ENCODE data around the gene GPC1.

- TF ChIP-seq CTCF (conservative IDR thresholded peaks at IDR 0.05; ENCODE audit: low read depth in 2 of 2), result no peak
- TF ChIP-seq POLR2AphosphoS5 (IDR thresholded peaks at IDR 0.05; ENCODE audit: low read depth), result no peak
- TF ChIP-seq EZH2 (IDR thresholded peaks at IDR 0.05; ENCODE audit: low read depth, unreplicated experiment), result no peak
- TF ChIP-seq, protein P1, sequence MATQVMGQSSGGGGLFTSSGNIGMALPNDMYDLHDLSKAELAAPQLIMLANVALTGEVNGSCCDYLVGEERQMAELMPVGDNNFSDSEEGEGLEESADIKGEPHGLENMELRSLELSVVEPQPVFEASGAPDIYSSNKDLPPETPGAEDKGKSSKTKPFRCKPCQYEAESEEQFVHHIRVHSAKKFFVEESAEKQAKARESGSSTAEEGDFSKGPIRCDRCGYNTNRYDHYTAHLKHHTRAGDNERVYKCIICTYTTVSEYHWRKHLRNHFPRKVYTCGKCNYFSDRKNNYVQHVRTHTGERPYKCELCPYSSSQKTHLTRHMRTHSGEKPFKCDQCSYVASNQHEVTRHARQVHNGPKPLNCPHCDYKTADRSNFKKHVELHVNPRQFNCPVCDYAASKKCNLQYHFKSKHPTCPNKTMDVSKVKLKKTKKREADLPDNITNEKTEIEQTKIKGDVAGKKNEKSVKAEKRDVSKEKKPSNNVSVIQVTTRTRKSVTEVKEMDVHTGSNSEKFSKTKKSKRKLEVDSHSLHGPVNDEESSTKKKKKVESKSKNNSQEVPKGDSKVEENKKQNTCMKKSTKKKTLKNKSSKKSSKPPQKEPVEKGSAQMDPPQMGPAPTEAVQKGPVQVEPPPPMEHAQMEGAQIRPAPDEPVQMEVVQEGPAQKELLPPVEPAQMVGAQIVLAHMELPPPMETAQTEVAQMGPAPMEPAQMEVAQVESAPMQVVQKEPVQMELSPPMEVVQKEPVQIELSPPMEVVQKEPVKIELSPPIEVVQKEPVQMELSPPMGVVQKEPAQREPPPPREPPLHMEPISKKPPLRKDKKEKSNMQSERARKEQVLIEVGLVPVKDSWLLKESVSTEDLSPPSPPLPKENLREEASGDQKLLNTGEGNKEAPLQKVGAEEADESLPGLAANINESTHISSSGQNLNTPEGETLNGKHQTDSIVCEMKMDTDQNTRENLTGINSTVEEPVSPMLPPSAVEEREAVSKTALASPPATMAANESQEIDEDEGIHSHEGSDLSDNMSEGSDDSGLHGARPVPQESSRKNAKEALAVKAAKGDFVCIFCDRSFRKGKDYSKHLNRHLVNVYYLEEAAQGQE (IDR thresholded peaks at IDR 0.05; ENCODE audit: unreplicated experiment), result no peak
- TF ChIP-seq EZH2phosphoT487 (IDR thresholded peaks at IDR 0.05; ENCODE audit: unreplicated experiment), result no peak
- TF ChIP-seq NANOG (IDR thresholded peaks at IDR 0.05; ENCODE audit: borderline replicate concordance), result no peak
- no peak for TF ChIP-seq CREB1 (CRISPR knock-in tag; IDR thresholded peaks at IDR 0.05; ENCODE audit: low read depth)
- TF ChIP-seq ZNF331 (CRISPR knock-in tag; IDR thresholded peaks at IDR 0.05; ENCODE audit: low read depth), result no peak
- no peak for TF ChIP-seq STAT1 (IDR thresholded peaks at IDR 0.05; ENCODE audit: unreplicated experiment)
- TF ChIP-seq, protein P2, sequence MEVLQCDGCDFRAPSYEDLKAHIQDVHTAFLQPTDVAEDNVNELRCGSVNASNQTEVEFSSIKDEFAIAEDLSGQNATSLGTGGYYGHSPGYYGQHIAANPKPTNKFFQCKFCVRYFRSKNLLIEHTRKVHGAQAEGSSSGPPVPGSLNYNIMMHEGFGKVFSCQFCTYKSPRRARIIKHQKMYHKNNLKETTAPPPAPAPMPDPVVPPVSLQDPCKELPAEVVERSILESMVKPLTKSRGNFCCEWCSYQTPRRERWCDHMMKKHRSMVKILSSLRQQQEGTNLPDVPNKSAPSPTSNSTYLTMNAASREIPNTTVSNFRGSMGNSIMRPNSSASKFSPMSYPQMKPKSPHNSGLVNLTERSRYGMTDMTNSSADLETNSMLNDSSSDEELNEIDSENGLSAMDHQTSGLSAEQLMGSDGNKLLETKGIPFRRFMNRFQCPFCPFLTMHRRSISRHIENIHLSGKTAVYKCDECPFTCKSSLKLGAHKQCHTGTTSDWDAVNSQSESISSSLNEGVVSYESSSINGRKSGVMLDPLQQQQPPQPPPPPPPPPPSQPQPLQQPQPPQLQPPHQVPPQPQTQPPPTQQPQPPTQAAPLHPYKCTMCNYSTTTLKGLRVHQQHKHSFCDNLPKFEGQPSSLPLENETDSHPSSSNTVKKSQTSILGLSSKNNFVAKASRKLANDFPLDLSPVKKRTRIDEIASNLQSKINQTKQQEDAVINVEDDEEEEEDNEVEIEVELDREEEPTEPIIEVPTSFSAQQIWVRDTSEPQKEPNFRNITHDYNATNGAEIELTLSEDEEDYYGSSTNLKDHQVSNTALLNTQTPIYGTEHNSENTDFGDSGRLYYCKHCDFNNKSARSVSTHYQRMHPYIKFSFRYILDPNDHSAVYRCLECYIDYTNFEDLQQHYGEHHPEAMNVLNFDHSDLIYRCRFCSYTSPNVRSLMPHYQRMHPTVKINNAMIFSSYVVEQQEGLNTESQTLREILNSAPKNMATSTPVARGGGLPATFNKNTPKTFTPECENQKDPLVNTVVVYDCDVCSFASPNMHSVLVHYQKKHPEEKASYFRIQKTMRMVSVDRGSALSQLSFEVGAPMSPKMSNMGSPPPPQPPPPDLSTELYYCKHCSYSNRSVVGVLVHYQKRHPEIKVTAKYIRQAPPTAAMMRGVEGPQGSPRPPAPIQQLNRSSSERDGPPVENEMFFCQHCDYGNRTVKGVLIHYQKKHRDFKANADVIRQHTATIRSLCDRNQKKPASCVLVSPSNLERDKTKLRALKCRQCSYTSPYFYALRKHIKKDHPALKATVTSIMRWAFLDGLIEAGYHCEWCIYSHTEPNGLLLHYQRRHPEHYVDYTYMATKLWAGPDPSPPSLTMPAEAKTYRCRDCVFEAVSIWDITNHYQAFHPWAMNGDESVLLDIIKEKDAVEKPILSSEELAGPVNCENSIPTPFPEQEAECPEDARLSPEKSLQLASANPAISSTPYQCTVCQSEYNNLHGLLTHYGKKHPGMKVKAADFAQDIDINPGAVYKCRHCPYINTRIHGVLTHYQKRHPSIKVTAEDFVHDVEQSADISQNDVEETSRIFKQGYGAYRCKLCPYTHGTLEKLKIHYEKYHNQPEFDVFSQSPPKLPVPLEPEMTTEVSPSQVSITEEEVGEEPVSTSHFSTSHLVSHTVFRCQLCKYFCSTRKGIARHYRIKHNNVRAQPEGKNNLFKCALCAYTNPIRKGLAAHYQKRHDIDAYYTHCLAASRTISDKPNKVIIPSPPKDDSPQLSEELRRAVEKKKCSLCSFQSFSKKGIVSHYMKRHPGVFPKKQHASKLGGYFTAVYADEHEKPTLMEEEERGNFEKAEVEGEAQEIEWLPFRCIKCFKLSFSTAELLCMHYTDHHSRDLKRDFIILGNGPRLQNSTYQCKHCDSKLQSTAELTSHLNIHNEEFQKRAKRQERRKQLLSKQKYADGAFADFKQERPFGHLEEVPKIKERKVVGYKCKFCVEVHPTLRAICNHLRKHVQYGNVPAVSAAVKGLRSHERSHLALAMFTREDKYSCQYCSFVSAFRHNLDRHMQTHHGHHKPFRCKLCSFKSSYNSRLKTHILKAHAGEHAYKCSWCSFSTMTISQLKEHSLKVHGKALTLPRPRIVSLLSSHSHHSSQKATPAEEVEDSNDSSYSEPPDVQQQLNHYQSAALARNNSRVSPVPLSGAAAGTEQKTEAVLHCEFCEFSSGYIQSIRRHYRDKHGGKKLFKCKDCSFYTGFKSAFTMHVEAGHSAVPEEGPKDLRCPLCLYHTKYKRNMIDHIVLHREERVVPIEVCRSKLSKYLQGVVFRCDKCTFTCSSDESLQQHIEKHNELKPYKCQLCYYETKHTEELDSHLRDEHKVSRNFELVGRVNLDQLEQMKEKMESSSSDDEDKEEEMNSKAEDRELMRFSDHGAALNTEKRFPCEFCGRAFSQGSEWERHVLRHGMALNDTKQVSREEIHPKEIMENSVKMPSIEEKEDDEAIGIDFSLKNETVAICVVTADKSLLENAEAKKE (CRISPR knock-in tag; IDR thresholded peaks at IDR 0.05), result no peak
- TF ChIP-seq ETS1 (IDR thresholded peaks at IDR 0.05), result no peak
- TF ChIP-seq ZNF114 (CRISPR knock-in tag; IDR thresholded peaks at IDR 0.05), result no peak
- TF ChIP-seq JUNB (IDR thresholded peaks at IDR 0.05; ENCODE audit: unreplicated experiment), result no peak
Measured at GRCh38 chr2:240439698-240440151, 4.3 kb downstream of the GPC1 start.
